CD4-positive, alpha-beta T cell treated with Interleukin-10 for 1 hour (primary cell): ENCODE data around the gene LRRC74A.
A peak's percentile ranks its signal among the peaks of the same experiment; 100 is the strongest.
"Not testable (repeated sequence)": the region's sequence is repeated elsewhere in the genome, so short reads cannot be mapped to it uniquely, and the experiment has no call there.

Experiments
- DNase-seq: peaks from one replicate; pipeline ENCODE4 v3.0.0-alpha.2; 2020

LRRC74A gene

GRCh38 chr14:76898006-76898405 is 71.8 kb downstream of the LRRC74A start:
- not testable (repeated sequence) for DNase-seq

- DNase-seq = no peak
These were observed 74.5 kb downstream of the LRRC74A start for GRCh38 chr14:76900682-76901081.

- DNase-seq = no peak
These were observed 75.2 kb downstream of the LRRC74A start for GRCh38 chr14:76901171-76902055.

GRCh38 chr14:76902591-76902990 is 76.4 kb downstream of the LRRC74A start:
- DNase-seq = no peak

- no peak for DNase-seq
These were observed 78.0 kb downstream of the LRRC74A start for GRCh38 chr14:76904100-76904739.

GRCh38 chr14:76904740-76905569 is 78.7 kb downstream of the LRRC74A start:
- peak; percentile 59 for DNase-seq

GRCh38 chr14:76908834-76909233 is 82.6 kb downstream of the LRRC74A start:
- peak; percentile 67 for DNase-seq

GRCh38 chr14:76909266-76909665 is 83.1 kb downstream of the LRRC74A start:
- no peak for DNase-seq

DNA sequence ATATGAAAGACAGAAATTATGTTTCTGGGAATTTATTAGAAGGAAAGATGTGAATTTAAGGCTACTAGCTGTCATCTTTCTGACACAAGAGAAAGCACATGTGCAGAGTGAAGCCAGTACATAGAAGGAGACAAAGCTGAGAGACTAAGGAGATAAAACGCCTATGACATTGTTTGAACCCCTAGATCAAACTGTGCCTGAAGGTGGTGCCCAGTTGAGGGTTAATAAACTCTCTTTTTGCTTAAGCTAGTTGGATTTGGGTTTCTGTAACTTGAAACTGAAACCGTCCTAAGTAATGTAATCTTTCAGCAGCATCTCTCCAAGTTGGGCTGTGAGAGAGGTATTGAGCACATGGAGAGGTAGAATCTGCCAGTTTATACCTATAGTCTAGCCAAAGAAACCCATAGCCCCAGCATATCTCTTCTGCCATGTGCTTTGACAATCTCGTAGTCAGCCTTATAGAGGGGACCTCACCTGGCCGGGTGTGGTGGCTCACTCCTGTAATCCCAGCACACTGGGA is 84.2 kb downstream of the LRRC74A start:
- no peak for DNase-seq

GRCh38 chr14:76911473-76911872 is 85.3 kb downstream of the LRRC74A start:
- DNase-seq = no peak

DNA sequence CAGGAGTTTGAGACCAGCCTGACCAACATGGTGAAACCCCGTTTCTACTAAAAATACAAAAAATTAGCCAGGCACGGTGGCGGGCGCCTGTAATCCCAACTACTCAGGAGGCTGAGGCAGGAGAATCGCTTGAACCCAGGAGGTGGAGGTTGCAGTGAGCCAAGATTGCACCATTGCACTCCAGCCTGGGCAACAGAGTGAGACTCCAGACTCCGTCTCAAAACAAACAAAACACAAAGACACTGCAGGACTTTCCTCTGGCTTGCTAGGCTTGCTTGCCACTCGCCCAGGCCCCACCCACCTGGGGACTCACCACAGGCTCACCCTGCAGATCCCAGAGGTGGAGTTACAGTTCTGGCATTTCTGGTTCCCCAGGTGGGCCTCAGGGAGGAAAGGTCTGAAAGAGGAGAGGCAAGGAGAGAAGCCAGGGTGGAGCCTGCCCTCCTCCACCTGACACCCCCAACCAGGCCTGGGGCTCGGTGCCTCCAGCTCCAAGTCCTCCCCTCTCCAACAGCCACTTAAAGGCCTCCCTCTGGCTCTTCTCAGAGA is 88.4 kb downstream of the LRRC74A start:
- not testable (repeated sequence) for DNase-seq

GRCh38 chr14:76916040-76916715 is 90.0 kb downstream of the LRRC74A start:
- DNase-seq = no peak

DNA sequence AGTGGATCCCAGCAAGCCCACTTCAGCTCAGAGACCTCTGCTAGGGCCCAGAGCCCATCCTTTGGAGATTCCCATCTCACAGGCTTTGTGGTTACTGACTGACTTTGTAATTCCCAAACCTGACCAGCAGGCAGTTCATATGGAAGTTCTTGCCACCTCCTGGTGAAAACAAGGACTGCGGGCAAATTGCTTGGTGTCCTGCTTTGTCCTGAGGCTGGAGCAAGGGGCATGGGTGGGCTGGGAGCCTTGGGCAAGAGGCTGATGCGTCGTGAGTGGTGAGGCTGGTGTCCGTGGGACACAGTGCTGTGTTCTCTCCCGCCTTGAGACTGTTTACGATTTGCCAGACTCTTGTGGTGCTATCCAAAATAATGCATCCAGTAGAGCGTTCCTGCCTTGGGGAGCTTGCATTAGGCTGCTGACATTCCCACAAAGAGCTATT is 91.0 kb downstream of the LRRC74A start:
- no peak for DNase-seq

DNA sequence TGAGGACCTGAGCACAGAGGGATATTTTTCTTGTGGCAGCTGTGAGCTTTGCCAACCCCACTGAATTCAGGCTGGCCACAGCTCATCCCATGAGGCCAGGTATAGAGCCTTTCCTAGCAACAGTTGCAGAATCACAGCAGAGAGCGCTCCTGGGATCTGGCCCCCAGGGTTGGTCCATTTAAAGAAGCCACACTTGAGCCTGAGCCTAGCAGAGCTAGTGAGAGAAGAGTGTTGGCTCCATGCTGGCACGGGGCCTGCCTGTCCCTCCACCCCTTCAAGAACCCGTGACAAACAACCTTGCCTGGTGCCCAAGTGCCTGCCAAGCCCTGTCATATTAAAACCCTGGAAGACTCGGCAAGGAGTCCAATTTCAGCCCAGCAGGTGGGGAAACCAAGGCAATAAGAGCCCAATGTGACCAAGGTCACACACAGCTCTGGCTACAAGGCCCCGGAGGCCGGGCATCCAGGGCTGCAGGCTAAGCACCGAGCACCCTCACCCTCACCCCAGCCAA is 91.6 kb downstream of the LRRC74A start:
- DNase-seq = no peak

DNA sequence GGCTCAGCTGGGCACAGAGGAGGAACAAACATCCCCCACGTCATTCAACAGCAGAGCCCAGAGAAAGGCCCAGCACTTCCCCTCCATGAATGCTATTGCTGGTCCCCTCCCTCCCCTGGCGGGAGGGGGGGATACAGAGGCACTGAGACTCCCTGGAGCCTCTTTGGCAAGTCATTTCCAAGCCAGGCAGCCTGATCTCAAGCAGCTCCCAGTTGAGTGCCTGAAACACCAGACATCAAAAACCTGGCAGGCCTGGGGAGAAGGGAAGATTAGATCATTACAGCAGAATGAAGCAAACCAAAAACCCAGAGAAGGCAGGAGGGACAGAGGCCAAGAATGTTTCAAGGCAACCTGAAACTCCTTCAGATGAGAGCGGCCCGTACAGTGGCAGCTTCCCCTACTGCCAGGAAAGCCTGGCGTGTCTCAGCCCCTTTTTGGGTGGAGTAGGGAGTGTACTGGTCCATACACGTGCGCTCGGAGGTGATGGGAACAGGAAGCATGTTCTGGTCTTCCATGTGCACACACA is 92.1 kb downstream of the LRRC74A start:
- no peak for DNase-seq

DNA sequence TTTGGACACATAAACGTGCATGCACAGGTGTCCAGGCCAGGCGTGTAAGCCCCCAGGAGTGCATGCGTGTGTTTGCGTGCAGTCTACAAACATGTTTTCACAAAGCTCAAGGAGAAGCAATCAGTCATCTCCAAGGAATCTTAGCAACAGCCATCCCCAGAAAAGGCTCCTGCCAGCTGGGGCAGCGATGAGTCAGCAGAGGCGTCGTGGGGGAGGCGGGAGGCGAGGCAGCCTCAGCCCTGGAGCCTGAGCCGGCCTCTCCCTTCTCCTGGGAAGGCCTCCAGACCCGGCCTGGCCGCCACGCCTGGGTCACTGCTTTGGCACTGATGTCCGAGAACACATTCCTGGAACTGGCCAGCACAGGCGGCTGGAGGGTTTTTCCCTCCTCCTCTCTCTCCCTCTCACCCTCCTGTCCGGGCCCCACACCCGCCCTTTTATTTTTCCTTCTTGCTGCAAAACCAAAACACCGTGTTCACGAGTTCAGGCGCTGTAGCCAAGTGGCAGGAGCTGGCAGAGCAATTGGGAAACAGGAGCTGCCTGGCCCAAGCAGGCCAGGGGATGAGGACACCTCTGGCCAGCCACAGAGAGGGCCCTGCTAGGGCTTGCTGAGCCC is 92.7 kb downstream of the LRRC74A start:
- DNase-seq = no peak
